Measurements from ENCODE around the gene SLC23A3. TPM values are rescaled to one million over a fixed set of nuclear protein-coding genes. Genes with fewer than 3 reads are reported as not detected.

Gene SLC23A3
- total RNA-seq, 1 experiment from 2014 or later = 1.9 TPM

GRCh38 chr2:219186754-219187456, 17.1 kb upstream of the SLC23A3 start:
- intact Hi-C loops (cut with micrococcal nuclease; ENCODE audit: unreplicated experiment) = no loop called here
- ChIA-PET POLR2A (ENCODE audit: low non-redundant PET) (no interaction called here), CTCF (interaction anchor here (0.6 kb wide), 1 partner anchor 287 kb away, joined by 6 read pairs; no protein-coding TSS in a partner anchor)
- TF ChIP-seq EZH2 (IDR thresholded peaks at IDR 0.05; ENCODE audit: borderline replicate concordance, low read depth, low read length, poor library complexity, severe bottlenecking) = no peak
- H3K4me1 ChIP-seq (ENCODE audit: insufficient read depth, low read length, poor library complexity, severe bottlenecking) = no peaks in the 10 kb centered on the region
- H3K9me3 ChIP-seq (ENCODE audit: low read depth, low read length, poor library complexity, severe bottlenecking) = no peaks in the 10 kb centered on the region
- no peak overlapping the region for H3K4me3 ChIP-seq (ENCODE audit: low read depth, low read length, poor library complexity, severe bottlenecking)
- no peak for DNase-seq (ENCODE audit: low spot score)
- no peaks in the 10 kb centered on the region for H3K27me3 ChIP-seq (replicated peaks; ENCODE audit: insufficient read depth, low read depth, low read length, poor library complexity)
- peaks cover 17% of the 10 kb centered on the region for H3K36me3 ChIP-seq (ENCODE audit: insufficient read depth, low read length, poor library complexity, severe bottlenecking)
- no peak overlapping the region for H3K27ac ChIP-seq (ENCODE audit: low read depth, low read length, poor library complexity, severe bottlenecking)
- no TSS peak for BruUV-seq (replicated peaks)

- ChIA-PET POLR2A (ENCODE audit: low non-redundant PET) (no interaction called here), CTCF (no interaction called here)
- Histone ChIP-seq H3K27me3 (replicated peaks; ENCODE audit: insufficient read depth, low read depth, low read length, poor library complexity) (no peaks in the 10 kb centered on the region), H3K27ac (ENCODE audit: low read depth, low read length, poor library complexity, severe bottlenecking) (no peak overlapping the region), H3K36me3 (ENCODE audit: insufficient read depth, low read length, poor library complexity, severe bottlenecking) (peaks cover 40% of the 10 kb centered on the region), H3K9me3 (ENCODE audit: low read depth, low read length, poor library complexity, severe bottlenecking) (no peaks in the 10 kb centered on the region), H3K4me3 (ENCODE audit: low read depth, low read length, poor library complexity, severe bottlenecking) (no peak overlapping the region), H3K4me1 (ENCODE audit: insufficient read depth, low read length, poor library complexity, severe bottlenecking) (peaks cover under 1% of the 10 kb centered on the region)
- BruUV-seq (replicated peaks) = no TSS peak
- intact Hi-C loops (cut with micrococcal nuclease; ENCODE audit: unreplicated experiment) = no loop called here
- DNase-seq (ENCODE audit: low spot score) = no peak
- TF ChIP-seq EZH2 (IDR thresholded peaks at IDR 0.05; ENCODE audit: borderline replicate concordance, low read depth, low read length, poor library complexity, severe bottlenecking) = no peak
- TF ChIP-seq CTCF (conservative IDR thresholded peaks at IDR 0.05; ENCODE audit: low read depth, low read length) = no peak
Measured at GRCh38 chr2:219184121-219184520, 14.3 kb upstream of the SLC23A3 start.

- Histone ChIP-seq H3K27me3 (replicated peaks; ENCODE audit: insufficient read depth, low read depth, low read length, poor library complexity) (no peaks in the 10 kb centered on the region), H3K27ac (ENCODE audit: low read depth, low read length, poor library complexity, severe bottlenecking) (no peak overlapping the region), H3K4me3 (ENCODE audit: low read depth, low read length, poor library complexity, severe bottlenecking) (no peak overlapping the region), H3K36me3 (ENCODE audit: insufficient read depth, low read length, poor library complexity, severe bottlenecking) (peaks cover 40% of the 10 kb centered on the region), H3K4me1 (ENCODE audit: insufficient read depth, low read length, poor library complexity, severe bottlenecking) (peaks cover 5% of the 10 kb centered on the region), H3K9me3 (ENCODE audit: low read depth, low read length, poor library complexity, severe bottlenecking) (no peaks in the 10 kb centered on the region)
- CTCF ChIA-PET = no interaction called here
- TF ChIP-seq EZH2 (IDR thresholded peaks at IDR 0.05; ENCODE audit: borderline replicate concordance, low read depth, low read length, poor library complexity, severe bottlenecking) = no peak
- no peak for TF ChIP-seq CTCF (conservative IDR thresholded peaks at IDR 0.05; ENCODE audit: low read depth, low read length)
- intact Hi-C loops (cut with micrococcal nuclease; ENCODE audit: unreplicated experiment) = no loop called here
- DNase-seq (ENCODE audit: low spot score) = no peak
- BruUV-seq (replicated peaks) = no TSS peak
- POLR2A ChIA-PET (ENCODE audit: low non-redundant PET) = no interaction called here
Measured at GRCh38 chr2:219183151-219183772, 13.4 kb upstream of the SLC23A3 start.
